Trophoblast cell (in vitro differentiated cells and primary cell): ENCODE results near the gene OSBPL8.
A peak's percentile ranks its signal among the peaks of the same experiment; 100 is the strongest.
"Not testable (repeated sequence)": the region's sequence is repeated elsewhere in the genome, so short reads cannot be mapped to it uniquely, and the experiment has no call there.

ENCODE experiments used
- DNase-seq, 2 donors: peaks; one replicate each; pipeline ENCODE4 v3.0.0-alpha.2; 2016
- H2AFZ ChIP-seq: 2 replicates; pipeline ENCODE4 v1.6.1; 2013; ENCODE audit warnings: low read length, moderate library complexity, mild to moderate bottlenecking; ENCODE audit not compliant: insufficient read depth, poor library complexity
- H2AK5ac ChIP-seq: 2 replicates; pipeline ENCODE4 v1.6.1; 2013; ENCODE audit warnings: mild to moderate bottlenecking, low read length
- H2BK120ac ChIP-seq: 2 replicates; pipeline ENCODE4 v1.6.1; 2013; ENCODE audit warnings: low read length, mild to moderate bottlenecking, moderate library complexity; ENCODE audit not compliant: insufficient read depth, poor library complexity
- H2BK12ac ChIP-seq: 2 replicates; pipeline ENCODE4 v1.6.1; 2013; ENCODE audit warnings: mild to moderate bottlenecking, low read length, moderate library complexity
- H2BK5ac ChIP-seq: 2 replicates; pipeline ENCODE4 v1.6.1; 2013; ENCODE audit warnings: low read length, low read depth, moderate library complexity, mild to moderate bottlenecking; ENCODE audit not compliant: poor library complexity
- H3K14ac ChIP-seq: 2 replicates; pipeline ENCODE4 v1.6.1; 2013; ENCODE audit warnings: mild to moderate bottlenecking, low read length
- H3K18ac ChIP-seq: 2 replicates; pipeline ENCODE4 v1.6.1; 2013; ENCODE audit warnings: mild to moderate bottlenecking, low read length
- H3K23ac ChIP-seq: 2 replicates; pipeline ENCODE4 v1.6.1; 2013; ENCODE audit warnings: low read length
- H3K27ac ChIP-seq: 2 replicates; pipeline ENCODE4 v1.5.1; 2013; ENCODE audit warnings: low read depth, mild to moderate bottlenecking, inconsistent platforms, low read length, moderate library complexity
- H3K27me3 ChIP-seq: 2 replicates; pipeline ENCODE4 v1.6.1; 2013; ENCODE audit warnings: inconsistent platforms, mild to moderate bottlenecking, low read length, moderate library complexity; ENCODE audit not compliant: insufficient read depth
- H3K36me3 ChIP-seq, 2 experiments: 1 replicate in 1 of 2; 2 replicates in 1 of 2; pipeline ENCODE4 v1.6.1; 2013; ENCODE audit warnings: low read length in 2 of 2, mild to moderate bottlenecking in 2 of 2, moderate library complexity in 1 of 2; ENCODE audit not compliant: insufficient read depth in 2 of 2, control insufficient read depth in 1 of 2
- H3K4ac ChIP-seq: 2 replicates; pipeline ENCODE4 v1.6.1; 2013; ENCODE audit warnings: low read depth, mild to moderate bottlenecking, low read length, moderate library complexity
- H3K4me1 ChIP-seq, 2 experiments: 1 replicate in 1 of 2; 2 replicates in 1 of 2; pipeline ENCODE4 v1.6.1; 2013; ENCODE audit warnings: low read length in 2 of 2, mild to moderate bottlenecking in 2 of 2, moderate library complexity in 1 of 2; ENCODE audit not compliant: insufficient read depth in 2 of 2, control insufficient read depth in 1 of 2
- H3K4me2 ChIP-seq: 2 replicates; pipeline ENCODE4 v1.6.1; 2013; ENCODE audit warnings: inconsistent platforms, mild to moderate bottlenecking, low read length, moderate library complexity
- H3K4me3 ChIP-seq: 2 replicates; pipeline ENCODE4 v1.5.1; 2013; ENCODE audit warnings: mild to moderate bottlenecking, low read depth, low read length, inconsistent platforms
- H3K79me1 ChIP-seq: one replicate; pipeline ENCODE4 v1.6.1; 2013; ENCODE audit warnings: low read length
- H3K79me2 ChIP-seq: 2 replicates; pipeline ENCODE4 v1.6.1; 2013; ENCODE audit warnings: low read length, mild to moderate bottlenecking; ENCODE audit not compliant: control insufficient read depth, insufficient read depth, poor library complexity
- H3K9ac ChIP-seq: 2 replicates; pipeline ENCODE4 v1.6.1; 2013; ENCODE audit warnings: mild to moderate bottlenecking, low read length
- H3K9me3 ChIP-seq: 2 replicates; pipeline ENCODE4 v1.6.1; 2013; ENCODE audit warnings: low read depth, mild to moderate bottlenecking, control low read depth, inconsistent platforms, low read length; ENCODE audit not compliant: insufficient read depth
- H4K12ac ChIP-seq: 2 replicates; pipeline ENCODE4 v1.6.1; 2013; ENCODE audit warnings: low read depth, mild to moderate bottlenecking, low read length, moderate library complexity
- H4K8ac ChIP-seq: 2 replicates; pipeline ENCODE4 v1.6.1; 2013; ENCODE audit warnings: low read depth, mild to moderate bottlenecking, low read length, moderate library complexity
- H4K91ac ChIP-seq: one replicate; pipeline ENCODE4 v1.6.1; 2013; ENCODE audit warnings: low read depth, mild to moderate bottlenecking, low read length, moderate library complexity
- WGBS: extraction: QIAGEN DNeasy Blood & Tissue Kit; methylation state at CpG from one replicate; pipeline ENCODE4 v1.1.7; 2013; ENCODE audit warnings: missing lambda C conversion rate; ENCODE audit not compliant: insufficient read length, insufficient coverage; ENCODE audit errors: extremely low coverage; 5-methylcytosine and 5-hydroxymethylcytosine counted together

OSBPL8 gene

GRCh38 chr12:76319595-76320319 lies 239.8 kb downstream of the OSBPL8 start:
- DNase-seq, H2AK5ac ChIP-seq, H3K18ac ChIP-seq, H3K23ac ChIP-seq, H2AFZ ChIP-seq, H3K36me3 ChIP-seq, H4K12ac ChIP-seq, H3K27me3 ChIP-seq, H3K9me3 ChIP-seq, H3K4me3 ChIP-seq, H4K91ac ChIP-seq, H3K14ac ChIP-seq, H2BK120ac ChIP-seq, H3K27ac ChIP-seq, H3K9ac ChIP-seq, H3K79me1 ChIP-seq, H2BK5ac ChIP-seq, H3K79me2 ChIP-seq, H3K4me2 ChIP-seq, H3K4ac ChIP-seq, H3K4me1 ChIP-seq, H2BK12ac ChIP-seq, H4K8ac ChIP-seq: not testable (repeated sequence)
- no CpG with 5 or more reads among the region's 32 CpGs for WGBS

DNA sequence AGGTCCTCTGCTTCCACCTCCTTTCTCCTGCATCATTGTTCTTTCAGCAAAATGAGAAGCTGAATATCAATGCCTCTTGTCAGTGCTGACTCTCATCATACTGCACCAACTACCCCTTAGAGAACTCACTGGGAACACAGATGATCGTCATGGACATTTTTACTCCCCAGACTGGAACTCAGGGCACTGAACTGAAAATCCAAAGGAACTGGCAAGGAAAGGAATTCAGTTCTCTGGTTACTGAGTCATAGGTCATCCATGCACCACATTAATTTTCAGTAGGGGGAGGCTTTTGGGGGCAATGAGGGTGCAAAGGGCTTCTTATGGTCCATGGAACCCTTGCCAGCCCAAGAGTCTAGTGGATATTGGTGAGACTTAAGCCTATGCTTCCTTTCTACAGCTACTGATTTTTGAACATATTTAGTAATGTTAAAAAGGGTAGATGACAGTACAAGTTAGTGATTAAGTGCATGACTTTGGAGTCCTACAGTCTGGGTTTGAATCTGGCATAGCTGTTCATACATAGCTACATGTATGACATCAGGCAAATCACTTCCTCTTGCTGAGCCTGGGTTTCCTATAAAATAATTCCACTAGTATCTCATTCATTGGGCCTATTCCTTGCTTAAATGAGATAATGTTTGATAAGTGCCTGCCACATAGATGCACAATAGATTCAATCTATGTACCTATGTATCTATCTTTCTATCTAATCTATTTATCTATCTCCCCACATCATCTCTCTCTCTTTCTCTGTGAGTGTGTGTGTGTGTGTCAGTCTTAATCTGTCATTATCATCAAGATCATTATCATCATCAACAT lies 240.6 kb downstream of the OSBPL8 start:
- Histone ChIP-seq H3K14ac (no peak overlapping the region), H2BK5ac (no peak overlapping the region), H2AFZ (no peak overlapping the region), H3K4me1 (no peaks in the 10 kb centered on the region), H3K4ac (no peak overlapping the region), H3K9me3 (no peaks in the 10 kb centered on the region), H3K23ac (no peak overlapping the region), H4K8ac (no peak overlapping the region), H3K27me3 (no peaks in the 10 kb centered on the region), H4K91ac (no peak overlapping the region), H3K9ac (no peak overlapping the region), H2BK120ac (no peak overlapping the region), H3K36me3 (no peaks in the 10 kb centered on the region), H3K79me1 (no peaks in the 10 kb centered on the region), H3K79me2 (no peaks in the 10 kb centered on the region), H3K27ac (no peak overlapping the region), H3K4me2 (no peak overlapping the region), H2AK5ac (no peak overlapping the region), H3K4me3 (no peak overlapping the region), H3K18ac (no peak overlapping the region), H4K12ac (no peak overlapping the region), H2BK12ac (no peak overlapping the region)
- peak in 1 of 2 donors; percentile 65 for DNase-seq
- no CpG with 5 or more reads among the region's 1 CpG for whole genome bisulfite sequencing

DNA sequence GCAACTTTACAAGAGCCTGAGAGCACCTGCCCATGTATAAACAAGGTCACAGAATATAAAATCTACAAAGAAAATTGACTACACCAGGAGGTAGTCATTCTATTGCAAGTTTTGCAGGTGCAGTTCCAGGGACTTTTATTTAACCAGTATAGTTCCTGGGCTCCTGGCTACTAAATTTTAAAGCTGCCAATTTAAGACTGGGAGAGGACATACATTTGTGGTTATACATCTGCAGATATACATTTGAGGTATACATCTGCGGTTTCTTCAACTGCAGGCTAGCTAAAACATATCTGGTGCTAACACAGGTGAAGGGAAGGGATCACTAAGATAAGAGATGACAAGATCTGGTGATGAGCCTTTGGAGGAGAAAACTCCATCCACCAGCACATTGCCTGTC lies 241.6 kb downstream of the OSBPL8 start:
- peaks cover 4% of the 10 kb centered on the region in 2 experiments for H3K4me1 ChIP-seq
- H4K8ac ChIP-seq: no peak overlapping the region
- no peaks in the 10 kb centered on the region for H3K9me3 ChIP-seq
- DNase-seq: no peak
- no peak overlapping the region for H2BK5ac ChIP-seq
- no peaks in the 10 kb centered on the region for H3K36me3 ChIP-seq
- H2BK12ac ChIP-seq: no peak overlapping the region
- H3K23ac ChIP-seq: no peak overlapping the region
- H2AK5ac ChIP-seq: no peak overlapping the region
- no CpG with 5 or more reads among the region's 1 CpG for WGBS
- no peak overlapping the region for H3K4me3 ChIP-seq
- no peak overlapping the region for H3K4me2 ChIP-seq
- no peak overlapping the region for H3K14ac ChIP-seq
- H3K79me1 ChIP-seq: no peaks in the 10 kb centered on the region
- no peaks in the 10 kb centered on the region for H3K27me3 ChIP-seq
- no peak overlapping the region for H3K27ac ChIP-seq
- no peak overlapping the region for H2AFZ ChIP-seq
- H3K4ac ChIP-seq: no peak overlapping the region
- no peak overlapping the region for H3K18ac ChIP-seq
- H3K79me2 ChIP-seq: no peaks in the 10 kb centered on the region
- no peak overlapping the region for H2BK120ac ChIP-seq
- H4K91ac ChIP-seq: no peak overlapping the region
- H4K12ac ChIP-seq: no peak overlapping the region
- H3K9ac ChIP-seq: peak overlapping the region; percentile 27

- H3K4me1 ChIP-seq: peaks cover 4% of the 10 kb centered on the region in 2 experiments
- H3K18ac ChIP-seq: no peak overlapping the region
- no peak overlapping the region for H3K14ac ChIP-seq
- no peak overlapping the region for H3K4ac ChIP-seq
- no peak overlapping the region for H3K4me2 ChIP-seq
- no peaks in the 10 kb centered on the region for H3K27me3 ChIP-seq
- H3K79me1 ChIP-seq: no peaks in the 10 kb centered on the region
- H2BK12ac ChIP-seq: no peak overlapping the region
- H4K12ac ChIP-seq: no peak overlapping the region
- H3K79me2 ChIP-seq: no peaks in the 10 kb centered on the region
- no peaks in the 10 kb centered on the region for H3K36me3 ChIP-seq
- H3K27ac ChIP-seq: no peak overlapping the region
- no peaks in the 10 kb centered on the region for H3K9me3 ChIP-seq
- no peak overlapping the region for H2AK5ac ChIP-seq
- no peak overlapping the region for H3K4me3 ChIP-seq
- no peak overlapping the region for H2AFZ ChIP-seq
- H3K9ac ChIP-seq: no peak overlapping the region
- H4K8ac ChIP-seq: no peak overlapping the region
- H2BK5ac ChIP-seq: no peak overlapping the region
- DNase-seq: no peak
- H2BK120ac ChIP-seq: no peak overlapping the region
- H4K91ac ChIP-seq: no peak overlapping the region
- WGBS: no CpG with 5 or more reads among the region's 7 CpGs
- H3K23ac ChIP-seq: no peak overlapping the region
Observed at GRCh38 chr12:76316468-76316867, 243.1 kb downstream of the OSBPL8 start.
